Measurements from ENCODE around the gene RYR2. TPM values are rescaled to one million over a fixed set of nuclear protein-coding genes. Genes with fewer than 3 reads are reported as not detected.

Gene RYR2
- polyA plus RNA-seq, 1 experiment: not detected

- ChIA-PET CTCF (no interaction called here), POLR2A (no interaction called here)
- Histone ChIP-seq H3K27me3 (ENCODE audit: control insufficient read depth, insufficient read depth, low read length) (no peaks in the 10 kb centered on the region), H3K4me3 (ENCODE audit: low read depth, low read length) (no peak overlapping the region), H3K9me3 (ENCODE audit: control insufficient read depth, insufficient read depth, low read length) (peaks cover 5% of the 10 kb centered on the region; the same call in 1 of the 2 replicates), H3K27ac (ENCODE audit: low read depth, low read length) (no peak overlapping the region)
- DNase-seq (ENCODE audit: low read depth, low spot score): no peak
- TF ChIP-seq CTCF (IDR thresholded peaks at IDR 0.05; ENCODE audit: low read depth, low read length): no peak
Measured at GRCh38 chr1:237470712-237471338, 428.8 kb downstream of the RYR2 start.

- no peak for DNase-seq (ENCODE audit: low read depth, low spot score)
- Histone ChIP-seq H3K9me3 (ENCODE audit: control insufficient read depth, insufficient read depth, low read length) (peaks cover 5% of the 10 kb centered on the region; the same call in 1 of the 2 replicates), H3K4me3 (ENCODE audit: low read depth, low read length) (no peak overlapping the region), H3K27ac (ENCODE audit: low read depth, low read length) (no peak overlapping the region), H3K27me3 (ENCODE audit: control insufficient read depth, insufficient read depth, low read length) (no peaks in the 10 kb centered on the region)
- CTCF ChIA-PET: no interaction called here
- POLR2A ChIA-PET: no interaction called here
- no peak for TF ChIP-seq CTCF (IDR thresholded peaks at IDR 0.05; ENCODE audit: low read depth, low read length)
Measured at GRCh38 chr1:237471377-237471776, 429.4 kb downstream of the RYR2 start.

- ChIA-PET CTCF (no interaction called here), POLR2A (no interaction called here)
- no peak for DNase-seq (ENCODE audit: low read depth, low spot score)
- peaks cover 5% of the 10 kb centered on the region; the same call in 1 of the 2 replicates for H3K9me3 ChIP-seq (ENCODE audit: control insufficient read depth, insufficient read depth, low read length)
- H3K27ac ChIP-seq (ENCODE audit: low read depth, low read length): no peak overlapping the region
- no peaks in the 10 kb centered on the region for H3K27me3 ChIP-seq (ENCODE audit: control insufficient read depth, insufficient read depth, low read length)
- H3K4me3 ChIP-seq (ENCODE audit: low read depth, low read length): no peak overlapping the region
- no peak for TF ChIP-seq CTCF (IDR thresholded peaks at IDR 0.05; ENCODE audit: low read depth, low read length)
Measured at GRCh38 chr1:237471956-237472355, 430.0 kb downstream of the RYR2 start.

GRCh38 chr1:237473854-237474253 lies 431.9 kb downstream of the RYR2 start:
- no peak overlapping the region for H3K27ac ChIP-seq (ENCODE audit: low read depth, low read length)
- no peak for DNase-seq (ENCODE audit: low read depth, low spot score)
- CTCF ChIA-PET: no interaction called here
- POLR2A ChIA-PET: no interaction called here
- TF ChIP-seq CTCF (IDR thresholded peaks at IDR 0.05; ENCODE audit: low read depth, low read length): no peak
- 0 out of 2 replicates have a peak, but pooled peaks cover 3% of the 10 kb centered on the region for H3K9me3 ChIP-seq (ENCODE audit: control insufficient read depth, insufficient read depth, low read length)
- H3K4me3 ChIP-seq (ENCODE audit: low read depth, low read length): no peak overlapping the region
- H3K27me3 ChIP-seq (ENCODE audit: control insufficient read depth, insufficient read depth, low read length): no peaks in the 10 kb centered on the region

- H3K4me3 ChIP-seq (ENCODE audit: low read depth, low read length): no peak overlapping the region
- TF ChIP-seq CTCF (IDR thresholded peaks at IDR 0.05; ENCODE audit: low read depth, low read length): no peak
- no peaks in the 10 kb centered on the region for H3K27me3 ChIP-seq (ENCODE audit: control insufficient read depth, insufficient read depth, low read length)
- H3K9me3 ChIP-seq (ENCODE audit: control insufficient read depth, insufficient read depth, low read length): no peaks in the 10 kb centered on the region
- POLR2A ChIA-PET: no interaction called here
- no peak for DNase-seq (ENCODE audit: low read depth, low spot score)
- CTCF ChIA-PET: no interaction called here
- H3K27ac ChIP-seq (ENCODE audit: low read depth, low read length): no peak overlapping the region
Measured at GRCh38 chr1:237478082-237478481, 436.1 kb downstream of the RYR2 start.

Data from AG04450 (cell line).